HepG2 (cell line): ENCODE data around the gene LZTS2. TPM values are rescaled to one million over a fixed set of nuclear protein-coding genes. Genes with fewer than 3 reads are reported as not detected.

Source experiments
- ATAD3A ChIP-seq: sonication (generic); formaldehyde crosslinking; IDR thresholded peaks from 2 replicates; pipeline ENCODE4 v1.4.0; 2020; ENCODE audit warnings: missing genetic modification reagents
- ATF1 ChIP-seq: IDR thresholded peaks from 2 replicates; pipeline ENCODE4 v1.6.1; 2016; ENCODE audit warnings: mild to moderate bottlenecking, control low read depth
- CREB1 ChIP-seq, 2 experiments: fragments of 450-650 bp in 1 of 2; IDR thresholded peaks; 2 replicates each; pipeline ENCODE4 v1.6.1; 2016 to 2017; ENCODE audit warnings: control low read depth in 1 of 2, mild to moderate bottlenecking in 1 of 2, missing compliant biosample characterization in 1 of 2, missing genetic modification characterization in 1 of 2
- KDM2A ChIP-seq: sonication (generic); formaldehyde crosslinking; IDR thresholded peaks from 2 replicates; pipeline ENCODE4 v1.4.0; 2020; ENCODE audit warnings: low read depth, missing genetic modification reagents, borderline replicate concordance
- MAF1 ChIP-seq: sonication (generic); formaldehyde crosslinking; IDR thresholded peaks from 2 replicates; pipeline ENCODE4 v1.5.0; 2020; ENCODE audit warnings: missing genetic modification reagents, borderline replicate concordance
- MIER3 ChIP-seq: IDR thresholded peaks from 2 replicates; pipeline ENCODE4 v1.6.1; 2016; ENCODE audit warnings: missing compliant biosample characterization, borderline replicate concordance
- MZF1 ChIP-seq: sonication (generic); formaldehyde crosslinking; IDR thresholded peaks from 2 replicates; pipeline ENCODE4 v1.8.1; 2023; ENCODE audit warnings: mild to moderate bottlenecking, missing genetic modification reagents, borderline replicate concordance
- NFE2L1 ChIP-seq: sonication (generic); formaldehyde crosslinking; IDR thresholded peaks from 2 replicates; pipeline ENCODE4 v1.4.0; 2020; ENCODE audit warnings: missing genetic modification reagents, mild to moderate bottlenecking, borderline replicate concordance
- polyA plus RNA-seq, 8 experiments: library from polyadenylated mRNA; depleted of rRNA in 3 of 8; stranded (reverse) in 7 of 8; unstranded in 1 of 8; fragments of >200 nt; fragmentation: Illumina TruSeq in 4 of 8; extraction: Trizol in 4 of 8; gene quantifications; 2 replicates each; pipeline versions ENCODE4 v1.2.1 to v1.2.3, GENCODE V29; 2011 to 2016; ENCODE audit warnings: low read depth in 4 of 8, missing spikeins in 1 of 8, mixed read lengths in 1 of 8; ENCODE audit not compliant: insufficient read depth in 1 of 8
- total RNA-seq, 5 experiments: library from RNA; depleted of rRNA; stranded (reverse); fragments of >200 nt; fragmentation: Illumina TruSeq; extraction: Trizol; gene quantifications; 2 replicates each; pipeline ENCODE4 v1.2.3, GENCODE V29; 2016; ENCODE audit warnings: low read depth in 1 of 5
- TF ChIP-seq, protein P1 (sequence below): sonication (generic); formaldehyde crosslinking; IDR thresholded peaks from 2 replicates; pipeline ENCODE4 v1.4.0; 2020; ENCODE audit warnings: mild to moderate bottlenecking, missing genetic modification reagents
- TF ChIP-seq, protein P2 (sequence below): sonication (generic); formaldehyde crosslinking; IDR thresholded peaks from 2 replicates; pipeline ENCODE4 v1.4.0; 2020; ENCODE audit warnings: missing genetic modification reagents
- TF ChIP-seq, protein P3 (sequence below): IDR thresholded peaks from 2 replicates; pipeline ENCODE4 v1.6.1; 2016; ENCODE audit warnings: mild to moderate bottlenecking, missing biosample characterization, missing genetic modification reagents
- TF ChIP-seq, protein P4 (sequence below): fragments of 450-650 bp; IDR thresholded peaks from 2 replicates; pipeline ENCODE4 v1.6.1; 2017
- TF ChIP-seq, protein P5 (sequence below), 2 experiments: sonication (generic) in 1 of 2; formaldehyde crosslinking in 1 of 2; IDR thresholded peaks; 2 replicates each; pipeline versions ENCODE4 v1.6.1 to v1.9.0; 2014 to 2022; ENCODE audit warnings: antibody characterized with exemption in 1 of 2, borderline replicate concordance in 1 of 2, inconsistent platforms in 1 of 2, low read depth in 1 of 2, missing genetic modification reagents in 1 of 2
- TF ChIP-seq, protein P6 (sequence below), 2 experiments: IDR thresholded peaks; 2 replicates each; pipeline ENCODE4 v1.6.1; 2011 to 2012; ENCODE audit warnings: low read length in 2 of 2, borderline replicate concordance in 1 of 2, low read depth in 1 of 2, mild to moderate bottlenecking in 1 of 2, moderate library complexity in 1 of 2

The LZTS2 gene
- total and polyA plus RNA-seq, 2 of the 13 experiments (the other 11 are each of a cell fraction or from before 2014, with no cell fraction given), result 43.6 to 65.6 TPM

DNA sequence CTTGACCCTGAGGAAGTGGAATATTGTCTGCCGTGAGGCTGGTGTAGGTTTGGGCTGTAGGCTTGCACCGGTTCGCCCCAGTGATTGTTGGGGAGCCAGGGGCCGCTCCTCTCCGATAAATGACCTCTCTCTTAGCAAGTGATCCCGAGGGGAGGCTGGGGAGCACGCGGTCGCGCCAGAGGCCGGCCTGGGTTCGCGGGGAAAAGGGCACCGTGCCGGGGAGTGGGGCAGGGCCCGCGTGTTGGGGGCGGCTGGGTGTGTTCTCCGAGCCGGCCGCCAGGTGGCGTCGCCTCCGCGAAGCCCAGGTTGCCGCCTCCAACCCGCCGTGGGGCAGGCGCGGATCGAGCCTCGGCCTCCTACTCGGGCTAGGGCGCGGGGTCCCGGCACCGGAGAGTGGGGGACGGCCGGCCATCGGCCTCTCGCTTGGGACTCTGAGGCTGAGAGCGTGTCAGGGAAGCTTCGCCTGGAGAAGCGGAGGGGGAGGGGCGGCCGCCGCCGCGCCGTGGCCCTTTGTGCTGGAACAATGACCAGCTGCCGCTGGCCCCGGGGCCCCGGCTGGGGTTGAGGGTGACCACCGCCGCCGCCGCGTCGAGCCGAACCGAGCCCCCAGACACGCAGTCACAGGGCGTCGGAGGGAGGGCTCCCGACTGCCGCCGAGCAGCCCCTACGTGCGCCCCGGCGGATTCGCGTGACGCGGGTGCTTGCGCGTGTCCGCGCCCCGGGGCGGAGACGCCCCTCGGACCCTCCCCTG is 442 bp upstream of the LZTS2 start (continued):
- TF ChIP-seq NFE2L1, result no peak
- no peak for TF ChIP-seq MAF1 (CRISPR knock-in tag)
- TF ChIP-seq, protein P1, sequence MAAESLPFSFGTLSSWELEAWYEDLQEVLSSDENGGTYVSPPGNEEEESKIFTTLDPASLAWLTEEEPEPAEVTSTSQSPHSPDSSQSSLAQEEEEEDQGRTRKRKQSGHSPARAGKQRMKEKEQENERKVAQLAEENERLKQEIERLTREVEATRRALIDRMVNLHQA (CRISPR knock-in tag), result no peak
- TF ChIP-seq, protein P2, sequence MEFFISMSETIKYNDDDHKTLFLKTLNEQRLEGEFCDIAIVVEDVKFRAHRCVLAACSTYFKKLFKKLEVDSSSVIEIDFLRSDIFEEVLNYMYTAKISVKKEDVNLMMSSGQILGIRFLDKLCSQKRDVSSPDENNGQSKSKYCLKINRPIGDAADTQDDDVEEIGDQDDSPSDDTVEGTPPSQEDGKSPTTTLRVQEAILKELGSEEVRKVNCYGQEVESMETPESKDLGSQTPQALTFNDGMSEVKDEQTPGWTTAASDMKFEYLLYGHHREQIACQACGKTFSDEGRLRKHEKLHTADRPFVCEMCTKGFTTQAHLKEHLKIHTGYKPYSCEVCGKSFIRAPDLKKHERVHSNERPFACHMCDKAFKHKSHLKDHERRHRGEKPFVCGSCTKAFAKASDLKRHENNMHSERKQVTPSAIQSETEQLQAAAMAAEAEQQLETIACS (CRISPR knock-in tag), result peak; percentile 86
- TF ChIP-seq, protein P3, sequence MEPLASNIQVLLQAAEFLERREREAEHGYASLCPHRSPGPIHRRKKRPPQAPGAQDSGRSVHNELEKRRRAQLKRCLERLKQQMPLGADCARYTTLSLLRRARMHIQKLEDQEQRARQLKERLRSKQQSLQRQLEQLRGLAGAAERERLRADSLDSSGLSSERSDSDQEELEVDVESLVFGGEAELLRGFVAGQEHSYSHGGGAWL (CRISPR knock-in tag), result peak; percentile 77; the same call in 1 of the 2 replicates
- 0 out of 2 replicates have a peak, but pooled peaks have one; percentile 40 for TF ChIP-seq MIER3 (CRISPR knock-in tag)
- TF ChIP-seq, protein P4, sequence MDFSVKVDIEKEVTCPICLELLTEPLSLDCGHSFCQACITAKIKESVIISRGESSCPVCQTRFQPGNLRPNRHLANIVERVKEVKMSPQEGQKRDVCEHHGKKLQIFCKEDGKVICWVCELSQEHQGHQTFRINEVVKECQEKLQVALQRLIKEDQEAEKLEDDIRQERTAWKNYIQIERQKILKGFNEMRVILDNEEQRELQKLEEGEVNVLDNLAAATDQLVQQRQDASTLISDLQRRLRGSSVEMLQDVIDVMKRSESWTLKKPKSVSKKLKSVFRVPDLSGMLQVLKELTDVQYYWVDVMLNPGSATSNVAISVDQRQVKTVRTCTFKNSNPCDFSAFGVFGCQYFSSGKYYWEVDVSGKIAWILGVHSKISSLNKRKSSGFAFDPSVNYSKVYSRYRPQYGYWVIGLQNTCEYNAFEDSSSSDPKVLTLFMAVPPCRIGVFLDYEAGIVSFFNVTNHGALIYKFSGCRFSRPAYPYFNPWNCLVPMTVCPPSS, result no peak
- no peak for TF ChIP-seq ATAD3A (CRISPR knock-in tag)
- no peak for TF ChIP-seq MZF1 (CRISPR knock-in tag)
- no peak for TF ChIP-seq ATF1 (CRISPR knock-in tag)
- TF ChIP-seq, protein P5, sequence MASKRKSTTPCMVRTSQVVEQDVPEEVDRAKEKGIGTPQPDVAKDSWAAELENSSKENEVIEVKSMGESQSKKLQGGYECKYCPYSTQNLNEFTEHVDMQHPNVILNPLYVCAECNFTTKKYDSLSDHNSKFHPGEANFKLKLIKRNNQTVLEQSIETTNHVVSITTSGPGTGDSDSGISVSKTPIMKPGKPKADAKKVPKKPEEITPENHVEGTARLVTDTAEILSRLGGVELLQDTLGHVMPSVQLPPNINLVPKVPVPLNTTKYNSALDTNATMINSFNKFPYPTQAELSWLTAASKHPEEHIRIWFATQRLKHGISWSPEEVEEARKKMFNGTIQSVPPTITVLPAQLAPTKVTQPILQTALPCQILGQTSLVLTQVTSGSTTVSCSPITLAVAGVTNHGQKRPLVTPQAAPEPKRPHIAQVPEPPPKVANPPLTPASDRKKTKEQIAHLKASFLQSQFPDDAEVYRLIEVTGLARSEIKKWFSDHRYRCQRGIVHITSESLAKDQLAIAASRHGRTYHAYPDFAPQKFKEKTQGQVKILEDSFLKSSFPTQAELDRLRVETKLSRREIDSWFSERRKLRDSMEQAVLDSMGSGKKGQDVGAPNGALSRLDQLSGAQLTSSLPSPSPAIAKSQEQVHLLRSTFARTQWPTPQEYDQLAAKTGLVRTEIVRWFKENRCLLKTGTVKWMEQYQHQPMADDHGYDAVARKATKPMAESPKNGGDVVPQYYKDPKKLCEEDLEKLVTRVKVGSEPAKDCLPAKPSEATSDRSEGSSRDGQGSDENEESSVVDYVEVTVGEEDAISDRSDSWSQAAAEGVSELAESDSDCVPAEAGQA (IDR thresholded peaks at IDR 0.05; ENCODE audit: low read depth), result 0 out of 2 replicates have a peak, but pooled peaks have one; percentile 33
- TF ChIP-seq, protein P5 (CRISPR knock-in tag; IDR thresholded peaks at IDR 0.05; ENCODE audit: borderline replicate concordance), result no peak; the same call in 1 of the 2 replicates
- TF ChIP-seq, protein P6, sequence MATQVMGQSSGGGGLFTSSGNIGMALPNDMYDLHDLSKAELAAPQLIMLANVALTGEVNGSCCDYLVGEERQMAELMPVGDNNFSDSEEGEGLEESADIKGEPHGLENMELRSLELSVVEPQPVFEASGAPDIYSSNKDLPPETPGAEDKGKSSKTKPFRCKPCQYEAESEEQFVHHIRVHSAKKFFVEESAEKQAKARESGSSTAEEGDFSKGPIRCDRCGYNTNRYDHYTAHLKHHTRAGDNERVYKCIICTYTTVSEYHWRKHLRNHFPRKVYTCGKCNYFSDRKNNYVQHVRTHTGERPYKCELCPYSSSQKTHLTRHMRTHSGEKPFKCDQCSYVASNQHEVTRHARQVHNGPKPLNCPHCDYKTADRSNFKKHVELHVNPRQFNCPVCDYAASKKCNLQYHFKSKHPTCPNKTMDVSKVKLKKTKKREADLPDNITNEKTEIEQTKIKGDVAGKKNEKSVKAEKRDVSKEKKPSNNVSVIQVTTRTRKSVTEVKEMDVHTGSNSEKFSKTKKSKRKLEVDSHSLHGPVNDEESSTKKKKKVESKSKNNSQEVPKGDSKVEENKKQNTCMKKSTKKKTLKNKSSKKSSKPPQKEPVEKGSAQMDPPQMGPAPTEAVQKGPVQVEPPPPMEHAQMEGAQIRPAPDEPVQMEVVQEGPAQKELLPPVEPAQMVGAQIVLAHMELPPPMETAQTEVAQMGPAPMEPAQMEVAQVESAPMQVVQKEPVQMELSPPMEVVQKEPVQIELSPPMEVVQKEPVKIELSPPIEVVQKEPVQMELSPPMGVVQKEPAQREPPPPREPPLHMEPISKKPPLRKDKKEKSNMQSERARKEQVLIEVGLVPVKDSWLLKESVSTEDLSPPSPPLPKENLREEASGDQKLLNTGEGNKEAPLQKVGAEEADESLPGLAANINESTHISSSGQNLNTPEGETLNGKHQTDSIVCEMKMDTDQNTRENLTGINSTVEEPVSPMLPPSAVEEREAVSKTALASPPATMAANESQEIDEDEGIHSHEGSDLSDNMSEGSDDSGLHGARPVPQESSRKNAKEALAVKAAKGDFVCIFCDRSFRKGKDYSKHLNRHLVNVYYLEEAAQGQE (IDR thresholded peaks at IDR 0.05; ENCODE audit: borderline replicate concordance in 1 of 2, low read depth in 1 of 2, low read length in 2 of 2), result 0 out of 4 replicates have a peak, but pooled peaks of 1 of the 2 experiments have one; percentile 9
- TF ChIP-seq CREB1 (IDR thresholded peaks at IDR 0.05), result peak; percentile 55; the same call in 1 of the 2 replicates
- no peak for TF ChIP-seq CREB1 (CRISPR knock-in tag; IDR thresholded peaks at IDR 0.05)
- peak; percentile 93 for TF ChIP-seq KDM2A (CRISPR knock-in tag)
